HG03108 (cell line): Measurements from ENCODE around the gene SPATA33.
"Not testable (repeated sequence)": the region's sequence is repeated elsewhere in the genome, so short reads cannot be mapped to it uniquely, and the experiment has no call there.

Source experiments
- ATAC-seq: cut with Tn5 transposase; IDR thresholded peaks from one replicate; pipeline ENCODE4 v1.9.1; 2021; ENCODE audit warnings: moderate library complexity; ENCODE audit not compliant: unreplicated experiment

Gene SPATA33

GRCh38 chr16:89658221-89658879 lies 714 bp downstream of the SPATA33 start:
- ATAC-seq = no peak

GRCh38 chr16:89660146-89660545 lies 2.5 kb downstream of the SPATA33 start:
- ATAC-seq = no peak

- no peak for ATAC-seq
Observed at GRCh38 chr16:89661215-89661614, 3.6 kb downstream of the SPATA33 start.

GRCh38 chr16:89664238-89664637 lies 6.6 kb downstream of the SPATA33 start:
- not testable (repeated sequence) for ATAC-seq

GRCh38 chr16:89667000-89667399 lies 9.4 kb downstream of the SPATA33 start:
- not testable (repeated sequence) for ATAC-seq

- no peak for ATAC-seq
Observed at GRCh38 chr16:89667633-89668032, 10.0 kb downstream of the SPATA33 start.

GRCh38 chr16:89668790-89669158 lies 11.1 kb downstream of the SPATA33 start:
- ATAC-seq = no peak

GRCh38 chr16:89669755-89670154 lies 12.1 kb downstream of the SPATA33 start:
- ATAC-seq = no peak

- ATAC-seq = no peak
Observed at GRCh38 chr16:89670496-89671431, 13.1 kb downstream of the SPATA33 start.

GRCh38 chr16:89671565-89671964 lies 13.9 kb downstream of the SPATA33 start:
- ATAC-seq = not testable (repeated sequence)

- no peak for ATAC-seq
Observed at GRCh38 chr16:89672177-89672941, 14.7 kb downstream of the SPATA33 start.

GRCh38 chr16:89678258-89678657 lies 20.6 kb downstream of the SPATA33 start:
- ATAC-seq = no peak

- ATAC-seq = no peak
Observed at GRCh38 chr16:89685916-89686315, 28.3 kb downstream of the SPATA33 start.

- ATAC-seq = peak; percentile 73
Observed at GRCh38 chr16:89686520-89687091, 29.0 kb downstream of the SPATA33 start, which contains the start of gene CDK10. Gene CDK10, plus strand, starts transcription at chr16:89686689. Its CDS starts 22 bp downstream, at chr16:89686711.

- ATAC-seq = peak; percentile 40
Observed at GRCh38 chr16:89687092-89687940, 29.7 kb downstream of the SPATA33 start.

- no peak for ATAC-seq
Observed at GRCh38 chr16:89688395-89688794, 30.8 kb downstream of the SPATA33 start.

GRCh38 chr16:89689142-89689541 lies 31.5 kb downstream of the SPATA33 start:
- no peak for ATAC-seq

GRCh38 chr16:89689621-89690020 lies 32.0 kb downstream of the SPATA33 start:
- ATAC-seq = not testable (repeated sequence)

- no peak for ATAC-seq
Observed at GRCh38 chr16:89690392-89690901, 32.8 kb downstream of the SPATA33 start.
